IPS DF 6.9 (cell line): ENCODE measurements around the gene PRPF8.

Source experiments
- DNase-seq: peaks from one replicate; pipeline ENCODE4 v3.0.0-alpha.2; 2013; ENCODE audit warnings: low read depth, low spot score
- H3K27ac ChIP-seq: one replicate; pipeline ENCODE4 v1.5.1; 2013; ENCODE audit warnings: low read length, control low read depth
- H3K27me3 ChIP-seq: 2 replicates; pipeline ENCODE4 v1.6.1; 2013; ENCODE audit warnings: mild to moderate bottlenecking, low read length; ENCODE audit not compliant: control insufficient read depth, insufficient read depth
- H3K36me3 ChIP-seq: 2 replicates; pipeline ENCODE4 v1.6.1; 2013; ENCODE audit warnings: low read length; ENCODE audit not compliant: control insufficient read depth, insufficient read depth
- H3K4me1 ChIP-seq: 2 replicates; pipeline ENCODE4 v1.6.1; 2013; ENCODE audit warnings: low read length; ENCODE audit not compliant: control insufficient read depth, insufficient read depth
- H3K4me3 ChIP-seq: 2 replicates; pipeline ENCODE4 v1.5.1; 2013; ENCODE audit warnings: mild to moderate bottlenecking, low read length
- H3K9me3 ChIP-seq: 2 replicates; pipeline ENCODE4 v1.6.1; 2013; ENCODE audit warnings: low read length, inconsistent platforms; ENCODE audit not compliant: control insufficient read depth, insufficient read depth
- WGBS: extraction: QIAGEN DNeasy Blood & Tissue Kit; methylation state at CpG from one replicate; pipeline ENCODE4 v1.1.7; 2013; ENCODE audit warnings: mixed read lengths, missing lambda C conversion rate; ENCODE audit not compliant: insufficient read length, insufficient coverage; 5-methylcytosine and 5-hydroxymethylcytosine counted together

Gene PRPF8

DNA sequence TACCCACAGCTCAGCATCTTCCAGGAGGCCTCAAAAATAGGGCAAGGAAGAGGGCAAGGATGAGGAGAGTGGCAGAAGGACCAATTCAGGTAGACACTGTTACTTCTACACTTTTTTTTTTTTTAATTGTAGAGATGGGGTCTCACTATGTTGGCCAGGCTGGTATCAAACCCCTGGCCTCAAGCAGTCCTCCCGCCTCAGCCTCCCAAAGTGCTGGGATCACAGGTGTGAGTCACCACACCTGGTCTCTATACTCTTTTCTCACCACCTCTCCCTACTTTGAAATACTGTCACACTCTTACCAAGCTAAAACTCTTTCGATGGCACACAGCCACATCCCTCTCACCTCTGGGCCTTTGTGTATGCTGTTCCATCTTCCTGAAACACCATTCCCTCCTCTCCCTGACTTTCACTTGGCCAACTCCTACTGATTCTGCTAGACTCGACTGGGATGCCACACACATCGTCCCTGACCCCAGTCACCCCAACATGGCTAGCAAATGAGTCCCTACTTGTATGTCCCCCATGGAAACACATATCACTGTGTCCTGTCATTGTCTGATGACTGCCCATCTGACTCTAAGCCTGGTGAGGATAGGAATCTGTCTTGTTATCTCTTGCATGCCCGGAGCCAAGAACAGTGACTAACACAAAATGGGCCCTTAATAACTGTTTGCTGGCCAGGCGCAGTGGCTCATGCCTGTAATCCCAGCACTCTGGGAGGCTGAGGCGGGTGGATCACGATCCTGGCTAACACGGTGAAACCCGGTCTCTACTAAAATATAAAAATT, 48.8 kb downstream of the PRPF8 start:
- no peaks in the 10 kb centered on the region; the same call in 1 of the 2 replicates for H3K36me3 ChIP-seq
- no peak for DNase-seq
- no peak overlapping the region for H3K4me3 ChIP-seq
- WGBS = no CpG with 5 or more reads among the region's 10 CpGs
- no peak overlapping the region for H3K27ac ChIP-seq
- H3K27me3 ChIP-seq = no peaks in the 10 kb centered on the region
- H3K4me1 ChIP-seq = peaks cover 7% of the 10 kb centered on the region; the same call in 1 of the 2 replicates
- no peaks in the 10 kb centered on the region for H3K9me3 ChIP-seq

DNA sequence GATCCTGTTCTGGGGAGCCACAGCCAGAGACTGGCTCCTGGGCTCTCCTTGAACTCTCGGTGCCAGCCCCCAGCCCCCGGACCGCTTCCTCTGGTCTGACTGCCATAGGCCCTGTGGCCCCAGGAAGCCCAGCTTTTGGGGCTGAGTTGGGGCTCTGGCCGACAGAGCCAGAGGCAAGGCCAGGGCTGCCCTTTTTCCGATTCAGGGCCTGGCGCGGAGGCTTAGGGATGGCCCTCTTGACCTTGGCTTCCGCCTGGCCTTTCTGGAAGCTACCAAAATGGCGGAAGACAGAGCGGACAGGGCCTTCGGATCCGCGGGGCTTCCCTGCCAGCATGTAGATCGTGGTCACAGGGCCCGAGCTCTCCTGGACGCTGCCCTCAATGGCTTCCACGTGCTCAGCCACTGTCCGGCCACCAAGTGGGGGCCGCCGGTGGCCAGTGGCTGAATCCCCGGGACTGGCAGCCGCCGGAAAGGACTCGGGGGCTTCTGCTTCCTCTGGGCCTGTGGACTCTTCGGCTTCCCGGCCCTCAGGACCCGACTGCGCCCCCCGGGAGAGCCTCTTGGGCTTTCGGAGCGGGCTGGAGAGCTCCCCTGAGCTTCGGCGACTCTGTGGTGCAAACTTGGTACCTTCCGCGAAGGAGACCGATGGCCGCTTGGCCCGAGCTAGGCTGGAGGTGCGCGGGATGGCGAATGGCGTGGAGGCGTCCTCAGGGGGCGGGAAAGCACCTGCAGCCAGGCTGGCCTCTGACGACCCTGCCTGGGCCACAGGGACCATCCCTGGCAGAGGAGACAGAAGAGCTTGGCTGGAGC, 49.6 kb downstream of the PRPF8 start:
- H3K4me3 ChIP-seq = no peak overlapping the region

GRCh38 chr17:1630662-1631061, 54.0 kb downstream of the PRPF8 start:
- H3K4me3 ChIP-seq = no peak overlapping the region
- peaks cover 2% of the 10 kb centered on the region; the same call in 1 of the 2 replicates for H3K4me1 ChIP-seq
- no peaks in the 10 kb centered on the region; the same call in 1 of the 2 replicates for H3K36me3 ChIP-seq
- WGBS = no CpG with 5 or more reads among the region's 4 CpGs
- DNase-seq = no peak
- no peak overlapping the region for H3K27ac ChIP-seq
- H3K27me3 ChIP-seq = no peaks in the 10 kb centered on the region
- H3K9me3 ChIP-seq = no peaks in the 10 kb centered on the region

More for the DNA sequence above, 49.6 kb downstream of the PRPF8 start:
- no peak for DNase-seq
- H3K9me3 ChIP-seq = no peaks in the 10 kb centered on the region
- no peak overlapping the region for H3K27ac ChIP-seq
- H3K4me1 ChIP-seq = 0 out of 2 replicates have a peak, but pooled peaks cover 5% of the 10 kb centered on the region
- WGBS = no CpG with 5 or more reads among the region's 45 CpGs
- H3K36me3 ChIP-seq = no peaks in the 10 kb centered on the region; the same call in 1 of the 2 replicates
- H3K27me3 ChIP-seq = no peaks in the 10 kb centered on the region

DNA sequence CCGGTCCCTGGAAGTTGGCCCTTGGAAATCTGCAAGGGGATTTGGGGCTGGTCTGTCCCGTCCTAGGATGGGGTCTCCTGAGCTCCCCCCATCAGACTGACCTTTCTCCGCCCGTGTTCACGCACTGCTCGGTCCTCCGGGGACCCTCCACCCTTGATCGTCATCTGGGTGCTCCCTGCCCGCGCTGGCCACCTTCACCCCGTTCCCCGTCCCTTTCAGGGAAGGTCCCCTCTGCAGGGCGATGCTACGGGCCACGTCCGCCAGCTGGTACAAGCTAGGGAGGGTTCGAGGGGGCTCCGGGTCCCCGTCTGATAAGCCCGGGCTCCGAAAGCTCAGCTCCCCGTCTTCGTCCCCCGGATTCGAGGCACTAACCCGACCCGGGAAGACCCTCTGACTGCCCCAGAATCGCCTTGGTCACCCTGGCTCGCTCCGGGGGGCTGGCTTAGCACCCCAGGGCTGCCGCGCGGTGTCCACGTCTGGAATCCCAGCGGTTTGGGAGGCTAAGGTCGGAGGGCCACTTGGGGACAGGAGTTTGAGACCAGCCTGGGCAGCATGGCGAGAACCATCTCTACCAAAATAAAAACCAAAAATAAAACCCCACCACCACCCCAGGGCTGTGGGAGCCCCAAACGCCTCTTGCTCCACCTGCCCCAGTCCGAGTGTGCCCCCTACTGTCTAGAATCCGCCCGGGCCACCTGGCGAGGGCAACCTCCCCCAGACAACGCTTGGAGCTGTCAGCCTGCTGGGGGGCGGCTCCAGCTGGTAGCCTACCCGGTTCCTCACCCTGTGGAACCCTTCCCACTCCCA, 55.0 kb downstream of the PRPF8 start:
- H3K4me1 ChIP-seq = peaks cover 2% of the 10 kb centered on the region; the same call in 1 of the 2 replicates
- DNase-seq = no peak
- no peaks in the 10 kb centered on the region for H3K9me3 ChIP-seq
- no peaks in the 10 kb centered on the region; the same call in 1 of the 2 replicates for H3K36me3 ChIP-seq
- peak overlapping the region; percentile 66; the same call in 1 of the 2 replicates for H3K4me3 ChIP-seq
- H3K27me3 ChIP-seq = no peaks in the 10 kb centered on the region
- no CpG with 5 or more reads among the region's 45 CpGs for WGBS
- no peak overlapping the region for H3K27ac ChIP-seq

DNA sequence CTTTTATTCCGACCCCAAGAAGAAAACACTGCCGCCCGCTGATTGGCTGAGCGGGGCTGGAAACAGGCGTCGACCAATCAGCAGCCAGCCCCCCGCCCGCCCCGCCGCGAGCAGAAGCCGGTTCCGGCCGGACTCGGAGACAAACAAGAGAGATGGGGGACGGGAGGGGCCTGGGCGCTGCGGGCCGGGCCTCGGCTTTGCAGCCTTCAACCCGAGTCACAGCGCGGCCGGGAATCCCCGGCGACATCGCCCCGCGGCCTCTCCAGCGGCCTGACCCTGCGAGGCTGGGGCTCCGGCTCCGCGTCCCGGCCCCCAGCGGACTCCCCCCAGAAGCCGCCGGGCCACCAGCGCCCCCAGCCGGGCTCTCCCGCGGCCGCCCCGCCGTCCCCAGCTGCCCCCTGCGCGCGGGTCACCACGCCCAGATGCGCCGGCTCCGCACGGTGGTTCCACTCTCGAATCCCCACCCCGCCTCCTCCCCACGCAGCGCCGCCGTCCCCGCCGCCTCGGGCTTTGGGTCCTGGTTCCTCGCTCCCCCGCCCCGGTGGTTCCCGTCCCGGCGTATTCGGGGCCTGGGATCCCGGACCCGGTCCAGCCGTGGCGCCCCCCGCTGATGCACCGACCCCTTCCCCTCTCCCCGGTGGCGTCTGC, 55.7 kb downstream of the PRPF8 start:
- H3K4me3 ChIP-seq = peak overlapping the region; percentile 66; the same call in 1 of the 2 replicates
- DNase-seq = no peak
- no peaks in the 10 kb centered on the region for H3K36me3 ChIP-seq
- H3K27ac ChIP-seq = no peak overlapping the region
- H3K27me3 ChIP-seq = no peaks in the 10 kb centered on the region
- no peaks in the 10 kb centered on the region for H3K9me3 ChIP-seq
- H3K4me1 ChIP-seq = peaks cover 2% of the 10 kb centered on the region; the same call in 1 of the 2 replicates
- no CpG with 5 or more reads among the region's 77 CpGs for WGBS

DNA sequence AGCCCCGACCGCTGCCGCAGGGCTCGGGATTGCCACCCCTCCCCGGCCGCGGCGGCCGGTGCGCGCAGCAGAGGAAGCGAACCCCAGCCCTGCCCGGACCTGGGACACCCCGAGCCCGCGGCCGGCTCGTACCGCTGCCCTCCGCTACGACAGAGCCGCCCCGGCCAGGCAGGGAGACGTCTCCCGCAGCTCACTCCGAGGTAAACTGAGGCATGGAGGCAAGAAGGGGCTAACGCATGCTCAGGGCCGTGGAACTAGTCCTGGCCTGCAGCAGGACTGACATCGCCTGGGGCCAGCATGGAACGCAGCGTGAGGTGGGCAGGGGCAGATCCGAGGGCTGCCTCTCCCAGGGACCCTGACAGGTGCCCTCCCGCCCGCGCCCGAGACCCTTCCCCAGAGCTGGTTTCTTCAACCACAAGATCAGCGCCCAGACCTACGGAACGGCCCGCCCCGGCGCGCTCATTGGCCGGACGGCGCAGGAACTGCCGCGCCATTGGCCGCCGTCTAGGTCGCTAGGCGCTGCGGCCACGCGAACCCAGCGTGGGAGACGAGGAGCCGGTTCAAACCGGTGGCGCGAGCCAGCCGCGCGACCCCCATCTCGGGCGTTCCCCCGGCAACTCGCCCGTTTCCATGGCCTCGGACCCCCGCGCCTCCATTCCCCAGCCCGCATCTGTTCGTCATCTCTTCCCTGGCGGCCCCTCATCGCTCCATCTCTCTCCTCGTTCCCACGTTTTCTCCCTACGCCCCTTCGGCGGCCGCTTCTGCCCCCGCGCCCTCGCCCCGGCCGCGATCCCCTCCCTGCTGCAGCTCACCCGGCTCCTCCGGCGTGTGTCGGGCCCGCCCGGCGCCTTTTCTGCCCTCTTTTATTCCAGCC, 56.4 kb downstream of the PRPF8 start, which contains the start of gene SLC43A2:
Gene SLC43A2 (minus strand): TSS at position 853 of the 874 bp plus-strand sequence. CDS start 960 bp downstream, outside the sequence.
- Histone ChIP-seq H3K36me3 (no peaks in the 10 kb centered on the region), H3K27me3 (no peaks in the 10 kb centered on the region), H3K4me3 (peak within 1 kb of the TSS; percentile 66; the same call in 1 of the 2 replicates), H3K4me1 (peaks cover 2% of the 10 kb centered on the region; the same call in 1 of the 2 replicates), H3K27ac (no peak within 1 kb of the TSS), H3K9me3 (no peaks in the 10 kb centered on the region)
- WGBS = no CpG with 5 or more reads among the region's 95 CpGs
- DNase-seq = no peak

- Histone ChIP-seq H3K4me3 (peak overlapping the region; percentile 34; the same call in 1 of the 2 replicates), H3K27me3 (no peaks in the 10 kb centered on the region), H3K9me3 (no peaks in the 10 kb centered on the region), H3K27ac (no peak overlapping the region), H3K4me1 (peaks cover 2% of the 10 kb centered on the region; the same call in 1 of the 2 replicates), H3K36me3 (no peaks in the 10 kb centered on the region)
- WGBS = no CpG with 5 or more reads among the region's 39 CpGs
- no peak for DNase-seq
These were observed 57.3 kb downstream of the PRPF8 start for GRCh38 chr17:1627182-1627981.

DNA sequence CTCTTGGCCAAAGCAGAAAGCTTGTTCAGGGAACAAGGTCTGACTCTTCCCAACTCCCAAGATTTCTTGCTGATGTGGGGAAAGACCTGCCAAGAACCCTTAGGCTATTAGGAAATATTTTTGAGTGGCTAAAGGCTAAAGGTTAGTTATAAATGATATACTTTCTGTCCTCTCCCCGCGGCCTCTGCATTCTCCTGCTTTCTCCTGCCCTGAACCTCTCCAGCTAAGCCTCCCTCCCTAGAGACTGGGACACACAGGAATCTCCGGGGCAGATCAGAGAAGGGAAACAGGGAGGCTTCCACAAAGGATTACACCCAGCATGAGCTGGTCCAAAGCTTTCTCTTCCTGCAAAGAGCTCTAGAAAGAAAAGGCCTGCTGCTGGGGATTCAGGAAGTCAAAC, 58.3 kb downstream of the PRPF8 start:
- WGBS = no CpG with 5 or more reads among the region's 3 CpGs
- Histone ChIP-seq H3K4me3 (no peak overlapping the region), H3K9me3 (no peaks in the 10 kb centered on the region), H3K27ac (no peak overlapping the region), H3K27me3 (no peaks in the 10 kb centered on the region), H3K36me3 (no peaks in the 10 kb centered on the region), H3K4me1 (peaks cover 3% of the 10 kb centered on the region; the same call in 1 of the 2 replicates)
- no peak for DNase-seq
